Measurements from ENCODE around the gene ALB. TPM values are rescaled to one million over a fixed set of nuclear protein-coding genes. Genes with fewer than 3 reads are reported as not detected.

Gene ALB
- total RNA-seq, 2 donors from 2014 or later = 1.4 to 3.5 TPM

DNA sequence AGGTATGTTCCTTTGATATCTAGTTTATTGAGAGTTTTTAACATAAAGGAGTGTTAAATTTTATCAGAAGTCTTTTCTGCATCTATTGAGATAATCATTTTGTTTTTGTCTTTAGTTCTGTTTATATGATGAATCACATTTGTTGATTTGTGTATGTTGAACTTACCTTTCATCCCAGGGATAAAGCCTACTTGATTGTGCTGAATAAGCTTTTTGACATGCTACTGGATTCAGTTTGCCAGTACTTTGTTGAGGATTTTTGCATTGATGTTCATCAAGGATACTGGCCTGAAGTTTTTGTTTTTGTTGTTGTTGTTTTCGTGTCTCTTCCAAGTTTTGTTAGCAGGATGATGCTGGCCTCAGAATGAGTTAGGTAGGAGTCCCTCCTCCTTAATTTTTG lies 66.6 kb downstream of the ALB start:
- no peak overlapping the region for H3K9ac ChIP-seq (ENCODE audit: extremely low read depth, low read length, poor library complexity, severe bottlenecking)

More for the DNA sequence above, 66.6 kb downstream of the ALB start:
- Mint-ChIP-seq H3K27ac (no peak overlapping the region), H3K27me3 (ENCODE audit: insufficient read depth) (peaks cover 19% of the 10 kb centered on the region), H3K36me3 (ENCODE audit: low read depth) (no peaks in the 10 kb centered on the region), H3K9me3 (peaks cover 35% of the 10 kb centered on the region), H3K4me1 (no peaks in the 10 kb centered on the region), H3K4me3 (no peak overlapping the region)
- no peaks in the 10 kb centered on the region for H3K36me3 ChIP-seq (ENCODE audit: control insufficient read depth, insufficient read depth, low read length)
- WGBS, 2 experiments (ENCODE audit: insufficient coverage in 1 of 2, insufficient read length in 1 of 2) = 92% methylated on average over 1 of the region's 1 CpG; no CpG with 5 or more reads in 1 of the 2 experiments
- DNase-seq = no peak
- TF ChIP-seq, protein P1, sequence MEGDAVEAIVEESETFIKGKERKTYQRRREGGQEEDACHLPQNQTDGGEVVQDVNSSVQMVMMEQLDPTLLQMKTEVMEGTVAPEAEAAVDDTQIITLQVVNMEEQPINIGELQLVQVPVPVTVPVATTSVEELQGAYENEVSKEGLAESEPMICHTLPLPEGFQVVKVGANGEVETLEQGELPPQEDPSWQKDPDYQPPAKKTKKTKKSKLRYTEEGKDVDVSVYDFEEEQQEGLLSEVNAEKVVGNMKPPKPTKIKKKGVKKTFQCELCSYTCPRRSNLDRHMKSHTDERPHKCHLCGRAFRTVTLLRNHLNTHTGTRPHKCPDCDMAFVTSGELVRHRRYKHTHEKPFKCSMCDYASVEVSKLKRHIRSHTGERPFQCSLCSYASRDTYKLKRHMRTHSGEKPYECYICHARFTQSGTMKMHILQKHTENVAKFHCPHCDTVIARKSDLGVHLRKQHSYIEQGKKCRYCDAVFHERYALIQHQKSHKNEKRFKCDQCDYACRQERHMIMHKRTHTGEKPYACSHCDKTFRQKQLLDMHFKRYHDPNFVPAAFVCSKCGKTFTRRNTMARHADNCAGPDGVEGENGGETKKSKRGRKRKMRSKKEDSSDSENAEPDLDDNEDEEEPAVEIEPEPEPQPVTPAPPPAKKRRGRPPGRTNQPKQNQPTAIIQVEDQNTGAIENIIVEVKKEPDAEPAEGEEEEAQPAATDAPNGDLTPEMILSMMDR (conservative IDR thresholded peaks at IDR 0.05) = no peak
- no peak overlapping the region for H3K4me3 ChIP-seq (ENCODE audit: low read length)
- no peak overlapping the region for H3K27ac ChIP-seq (ENCODE audit: low read depth, low read length)
- no peaks in the 10 kb centered on the region for H3K27me3 ChIP-seq (ENCODE audit: control insufficient read depth, insufficient read depth, low read length, poor library complexity, severe bottlenecking)
- no peaks in the 10 kb centered on the region for H3K4me1 ChIP-seq (ENCODE audit: control insufficient read depth, insufficient read depth, low read length)
- H3K9me3 ChIP-seq (ENCODE audit: control insufficient read depth, low read length) = peaks cover 32% of the 10 kb centered on the region

Other genes with a start within 250 kb of the ALB start
- 10 to 100 TPM; 83.6 to 84.3 TPM for gene ANKRD17, start 145.5 kb upstream of the ALB start, total RNA-seq
- gene AFP, start 31.9 kb downstream of the ALB start, total RNA-seq = 1 to 10 TPM in 1 of 2 donors, not detected in 1; 1.6 TPM
- gene AFM, start 77.5 kb downstream of the ALB start, total RNA-seq = not detected
- 1 to 10 TPM; 1.2 to 3.9 TPM for gene RASSF6, start 216.1 kb downstream of the ALB start, total RNA-seq

Measured in endodermal cell (in vitro differentiated cells).